Measurements from ENCODE around the gene ZNF726. TPM values are rescaled to one million over a fixed set of nuclear protein-coding genes. Genes with fewer than 3 reads are reported as not detected.

ZNF726 gene
- total RNA-seq, 1 experiment from 2014 or later: 0.80 TPM

DNA sequence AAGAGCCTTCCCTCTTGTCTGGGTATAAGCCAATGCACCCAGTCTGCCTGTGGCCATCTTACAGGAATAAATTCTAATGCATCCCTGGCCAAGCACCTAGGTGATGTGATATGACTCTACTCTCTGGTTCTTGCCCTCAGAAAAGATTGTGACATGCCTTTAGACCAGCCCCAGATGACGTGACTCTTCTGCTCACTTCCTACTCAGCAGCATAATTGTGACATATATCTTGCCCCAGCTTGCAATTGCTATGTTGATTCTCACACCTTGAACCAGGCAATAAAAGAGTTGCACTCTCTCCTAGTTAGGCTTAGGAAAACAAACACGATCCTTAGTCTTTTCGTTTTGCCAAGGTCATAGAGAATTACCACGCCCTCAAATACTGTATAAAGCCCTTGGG lies 13.3 kb upstream of the ZNF726 start:
- Histone ChIP-seq H3K27me3 (replicated peaks; ENCODE audit: insufficient read depth, low read depth, low read length, poor library complexity) (no peaks in the 10 kb centered on the region), H3K36me3 (ENCODE audit: insufficient read depth, low read length, poor library complexity, severe bottlenecking) (no peaks in the 10 kb centered on the region), H3K4me3 (ENCODE audit: low read depth, low read length, poor library complexity, severe bottlenecking) (no peak overlapping the region), H3K27ac (ENCODE audit: low read depth, low read length, poor library complexity, severe bottlenecking) (no peak overlapping the region), H3K9me3 (ENCODE audit: low read depth, low read length, poor library complexity, severe bottlenecking) (peaks cover 61% of the 10 kb centered on the region), H3K4me1 (ENCODE audit: insufficient read depth, low read length, poor library complexity, severe bottlenecking) (no peaks in the 10 kb centered on the region)
- intact Hi-C loops (cut with micrococcal nuclease; ENCODE audit: unreplicated experiment): no loop called here
- TF ChIP-seq, protein P1, sequence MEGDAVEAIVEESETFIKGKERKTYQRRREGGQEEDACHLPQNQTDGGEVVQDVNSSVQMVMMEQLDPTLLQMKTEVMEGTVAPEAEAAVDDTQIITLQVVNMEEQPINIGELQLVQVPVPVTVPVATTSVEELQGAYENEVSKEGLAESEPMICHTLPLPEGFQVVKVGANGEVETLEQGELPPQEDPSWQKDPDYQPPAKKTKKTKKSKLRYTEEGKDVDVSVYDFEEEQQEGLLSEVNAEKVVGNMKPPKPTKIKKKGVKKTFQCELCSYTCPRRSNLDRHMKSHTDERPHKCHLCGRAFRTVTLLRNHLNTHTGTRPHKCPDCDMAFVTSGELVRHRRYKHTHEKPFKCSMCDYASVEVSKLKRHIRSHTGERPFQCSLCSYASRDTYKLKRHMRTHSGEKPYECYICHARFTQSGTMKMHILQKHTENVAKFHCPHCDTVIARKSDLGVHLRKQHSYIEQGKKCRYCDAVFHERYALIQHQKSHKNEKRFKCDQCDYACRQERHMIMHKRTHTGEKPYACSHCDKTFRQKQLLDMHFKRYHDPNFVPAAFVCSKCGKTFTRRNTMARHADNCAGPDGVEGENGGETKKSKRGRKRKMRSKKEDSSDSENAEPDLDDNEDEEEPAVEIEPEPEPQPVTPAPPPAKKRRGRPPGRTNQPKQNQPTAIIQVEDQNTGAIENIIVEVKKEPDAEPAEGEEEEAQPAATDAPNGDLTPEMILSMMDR (conservative IDR thresholded peaks at IDR 0.05; ENCODE audit: low read depth, low read length): no peak
- TF ChIP-seq EZH2 (IDR thresholded peaks at IDR 0.05; ENCODE audit: borderline replicate concordance, low read depth, low read length, poor library complexity, severe bottlenecking): no peak
- no peak for DNase-seq (ENCODE audit: low spot score)
- BruUV-seq (replicated peaks): no TSS peak
- CTCF ChIA-PET: no interaction called here
- POLR2A ChIA-PET (ENCODE audit: low non-redundant PET): no interaction called here

DNA sequence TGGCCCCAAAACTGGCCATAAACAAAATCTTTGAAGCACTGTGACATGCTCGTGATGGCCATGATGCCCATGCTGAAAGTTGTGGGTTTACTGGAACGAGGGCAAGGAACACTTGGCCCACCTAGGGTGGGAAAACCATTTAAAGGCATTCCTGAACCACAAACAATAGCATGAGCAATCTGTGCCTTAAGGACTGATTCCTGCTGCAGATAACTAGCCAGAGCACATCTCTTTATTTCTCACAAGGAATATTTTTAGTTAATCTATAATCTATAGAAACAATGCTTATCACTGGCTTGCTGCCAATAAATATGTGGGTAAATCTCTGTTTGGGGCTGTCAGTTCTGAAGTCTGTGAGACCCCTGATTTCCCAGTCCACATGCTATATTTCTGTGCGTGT lies 10.3 kb upstream of the ZNF726 start:
- ChIA-PET POLR2A (ENCODE audit: low non-redundant PET) (no interaction called here), CTCF (no interaction called here)
- peaks cover 48% of the 10 kb centered on the region for H3K9me3 ChIP-seq (ENCODE audit: low read depth, low read length, poor library complexity, severe bottlenecking)

DNA sequence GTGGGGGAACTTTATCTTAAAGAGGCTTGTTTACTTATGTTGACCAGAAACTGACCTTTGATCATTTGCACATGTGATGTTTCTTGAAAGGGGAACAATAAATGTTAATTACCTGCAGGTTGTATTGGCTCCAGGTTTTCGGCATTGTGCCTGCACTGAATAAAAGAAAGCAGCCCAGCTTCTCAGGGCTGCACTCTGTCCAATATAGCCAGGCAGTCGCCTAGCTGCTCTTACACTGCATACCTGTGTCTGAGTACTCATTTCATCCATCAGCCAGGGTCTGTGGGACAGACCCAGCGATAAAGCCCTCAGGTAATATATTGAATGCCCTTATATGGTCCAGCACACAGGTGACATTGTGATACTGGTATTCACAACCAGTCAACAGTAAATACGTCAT lies 8.9 kb upstream of the ZNF726 start:
- intact Hi-C loops (cut with micrococcal nuclease; ENCODE audit: unreplicated experiment): no loop called here
- Histone ChIP-seq H3K36me3 (ENCODE audit: insufficient read depth, low read length, poor library complexity, severe bottlenecking) (no peaks in the 10 kb centered on the region), H3K4me3 (ENCODE audit: low read depth, low read length, poor library complexity, severe bottlenecking) (no peak overlapping the region), H3K27ac (ENCODE audit: low read depth, low read length, poor library complexity, severe bottlenecking) (no peak overlapping the region), H3K27me3 (replicated peaks; ENCODE audit: insufficient read depth, low read depth, low read length, poor library complexity) (no peaks in the 10 kb centered on the region), H3K4me1 (ENCODE audit: insufficient read depth, low read length, poor library complexity, severe bottlenecking) (no peaks in the 10 kb centered on the region), H3K9me3 (ENCODE audit: low read depth, low read length, poor library complexity, severe bottlenecking) (peaks cover 52% of the 10 kb centered on the region)
- POLR2A ChIA-PET (ENCODE audit: low non-redundant PET): no interaction called here
- CTCF ChIA-PET: no interaction called here
- BruUV-seq (replicated peaks): no TSS peak
- DNase-seq (ENCODE audit: low spot score): no peak
- TF ChIP-seq EZH2 (IDR thresholded peaks at IDR 0.05; ENCODE audit: borderline replicate concordance, low read depth, low read length, poor library complexity, severe bottlenecking): no peak
- TF ChIP-seq, protein P1 (conservative IDR thresholded peaks at IDR 0.05; ENCODE audit: low read depth, low read length): no peak

More for the DNA sequence above, 10.3 kb upstream of the ZNF726 start:
- intact Hi-C loops (cut with micrococcal nuclease; ENCODE audit: unreplicated experiment): no loop called here
- H3K27me3 ChIP-seq (replicated peaks; ENCODE audit: insufficient read depth, low read depth, low read length, poor library complexity): no peaks in the 10 kb centered on the region
- no peak for DNase-seq (ENCODE audit: low spot score)
- TF ChIP-seq, protein P1 (conservative IDR thresholded peaks at IDR 0.05; ENCODE audit: low read depth, low read length): no peak
- no peak for TF ChIP-seq EZH2 (IDR thresholded peaks at IDR 0.05; ENCODE audit: borderline replicate concordance, low read depth, low read length, poor library complexity, severe bottlenecking)
- no peak overlapping the region for H3K27ac ChIP-seq (ENCODE audit: low read depth, low read length, poor library complexity, severe bottlenecking)
- no peaks in the 10 kb centered on the region for H3K4me1 ChIP-seq (ENCODE audit: insufficient read depth, low read length, poor library complexity, severe bottlenecking)
- BruUV-seq (replicated peaks): no TSS peak
- H3K4me3 ChIP-seq (ENCODE audit: low read depth, low read length, poor library complexity, severe bottlenecking): no peak overlapping the region
- H3K36me3 ChIP-seq (ENCODE audit: insufficient read depth, low read length, poor library complexity, severe bottlenecking): no peaks in the 10 kb centered on the region

All from A673 (cell line).